RWPE2 (cell line): ENCODE results near the gene UMODL1.
A peak's percentile ranks its signal among the peaks of the same experiment; 100 is the strongest.

Experiments used
- ATAC-seq: fragments of 200-7000 bp; cut with Tn5 transposase; 3 replicates; pipeline ENCODE4 v1.9.1; 2021; ENCODE audit warnings: low read depth
- DNase-seq: peaks from one replicate; pipeline ENCODE4 v3.0.0-alpha.2; 2020; ENCODE audit warnings: low spot score
- H3K27ac ChIP-seq: fragments of 450-650 bp; 2 replicates; pipeline ENCODE4 v1.5.1; 2017; ENCODE audit warnings: mild to moderate bottlenecking; ENCODE audit not compliant: poor library complexity, severe bottlenecking
- H3K27me3 ChIP-seq: fragments of 250-450 bp; sonication (Bioruptor Pico); 2 replicates; pipeline ENCODE4 v1.5.1; 2021; ENCODE audit warnings: mild to moderate bottlenecking, moderate library complexity; ENCODE audit not compliant: insufficient read depth, poor library complexity, severe bottlenecking
- H3K36me3 ChIP-seq: fragments of 250-450 bp; sonication (Bioruptor Pico); 2 replicates; pipeline ENCODE4 v1.5.1; 2020; ENCODE audit warnings: low read depth, mild to moderate bottlenecking, moderate library complexity
- H3K4me1 ChIP-seq: fragments of 250-450 bp; sonication (Bioruptor Pico); 2 replicates; pipeline ENCODE4 v1.5.1; 2021; ENCODE audit warnings: mild to moderate bottlenecking, moderate library complexity; ENCODE audit not compliant: insufficient read depth, poor library complexity, severe bottlenecking
- H3K4me3 ChIP-seq: fragments of 250-450 bp; sonication (Bioruptor Pico); 2 replicates; pipeline ENCODE4 v1.5.1; 2021; ENCODE audit warnings: mild to moderate bottlenecking, moderate library complexity; ENCODE audit not compliant: severe bottlenecking
- H3K9me3 ChIP-seq: fragments of 250-450 bp; sonication (Bioruptor Pico); 2 replicates; pipeline ENCODE4 v1.5.1; 2021; ENCODE audit warnings: mild to moderate bottlenecking, moderate library complexity; ENCODE audit not compliant: severe bottlenecking
- CTCF ChIP-seq: fragments of 450-650 bp; IDR thresholded peaks from one replicate; pipeline ENCODE4 v1.5.1; 2017; ENCODE audit warnings: mild to moderate bottlenecking, moderate library complexity; ENCODE audit not compliant: poor library complexity, severe bottlenecking

Gene UMODL1

GRCh38 chr21:42038826-42039425, 32.2 kb upstream of the UMODL1 start:
- no peak for TF ChIP-seq CTCF
- ATAC-seq (no peak), DNase-seq (no peak)
- no peaks in the 10 kb centered on the region for H3K9me3 ChIP-seq
- H3K4me3 ChIP-seq: no peak overlapping the region
- H3K27me3 ChIP-seq: no peaks in the 10 kb centered on the region
- peaks cover 14% of the 10 kb centered on the region for H3K4me1 ChIP-seq
- H3K27ac ChIP-seq: no peak overlapping the region
- no peaks in the 10 kb centered on the region for H3K36me3 ChIP-seq

- TF ChIP-seq CTCF: no peak
- H3K27me3 ChIP-seq: no peaks in the 10 kb centered on the region
- no peaks in the 10 kb centered on the region for H3K36me3 ChIP-seq
- H3K27ac ChIP-seq: no peak overlapping the region
- no peaks in the 10 kb centered on the region for H3K9me3 ChIP-seq
- DNase-seq: no peak
- no peak overlapping the region for H3K4me3 ChIP-seq
- ATAC-seq: no peak
- H3K4me1 ChIP-seq: peaks cover 14% of the 10 kb centered on the region
These were observed 31.6 kb upstream of the UMODL1 start for GRCh38 chr21:42039470-42039901.

DNA sequence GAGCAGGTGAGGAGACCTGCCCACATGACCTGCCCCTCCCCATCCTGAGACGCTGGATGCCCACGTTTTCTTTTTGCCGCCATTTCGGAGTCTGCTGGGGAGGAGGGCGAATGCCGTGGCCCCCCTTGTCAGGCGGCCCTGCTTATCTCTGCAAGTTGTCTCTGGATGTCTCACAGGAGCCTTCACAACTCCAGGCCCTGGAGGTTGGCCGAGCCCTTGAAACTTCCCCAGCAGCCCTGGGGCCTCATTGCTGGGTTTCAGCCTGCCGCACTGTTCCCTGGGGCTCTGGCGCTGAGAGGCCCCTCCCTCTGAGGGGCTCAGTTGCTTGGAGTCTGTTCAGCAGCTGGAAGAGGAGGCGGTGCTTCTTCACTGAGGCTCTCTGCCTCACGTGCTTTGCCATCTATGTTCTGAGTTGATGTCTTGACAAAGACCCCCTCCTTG, 31.2 kb upstream of the UMODL1 start:
- DNase-seq (no peak), ATAC-seq (no peak)
- Histone ChIP-seq H3K9me3 (no peaks in the 10 kb centered on the region), H3K36me3 (no peaks in the 10 kb centered on the region), H3K27ac (peak overlapping the region; percentile 36), H3K27me3 (no peaks in the 10 kb centered on the region), H3K4me1 (peaks cover 14% of the 10 kb centered on the region), H3K4me3 (no peak overlapping the region)
- no peak for TF ChIP-seq CTCF

- Histone ChIP-seq H3K27me3 (no peaks in the 10 kb centered on the region), H3K4me1 (peaks cover 14% of the 10 kb centered on the region), H3K9me3 (no peaks in the 10 kb centered on the region), H3K4me3 (no peak overlapping the region), H3K27ac (peak overlapping the region; percentile 36), H3K36me3 (no peaks in the 10 kb centered on the region)
- DNase-seq (peak; percentile 79), ATAC-seq (peak; percentile 97)
- TF ChIP-seq CTCF: no peak
These were observed 30.5 kb upstream of the UMODL1 start for GRCh38 chr21:42040411-42041180.

- Histone ChIP-seq H3K27ac (peak overlapping the region; percentile 36), H3K36me3 (no peaks in the 10 kb centered on the region), H3K9me3 (no peaks in the 10 kb centered on the region), H3K4me1 (peaks cover 14% of the 10 kb centered on the region), H3K4me3 (no peak overlapping the region), H3K27me3 (no peaks in the 10 kb centered on the region)
- no peak for DNase-seq
- ATAC-seq: no peak
- TF ChIP-seq CTCF: no peak
These were observed 29.9 kb upstream of the UMODL1 start for GRCh38 chr21:42041246-42041645.
